Neuron (in vitro differentiated cells): ENCODE results near the gene TSN.

ENCODE experiments used
- H2AFZ ChIP-seq: one replicate; pipeline ENCODE4 v1.6.1; 2013; ENCODE audit warnings: low read depth, mild to moderate bottlenecking, inconsistent platforms, low read length, moderate library complexity
- H3K27me3 ChIP-seq: one replicate; pipeline ENCODE4 v1.6.1; 2013; ENCODE audit warnings: low read length; ENCODE audit not compliant: insufficient read depth
- H3K36me3 ChIP-seq: one replicate; pipeline ENCODE4 v1.6.1; 2013; ENCODE audit warnings: low read length; ENCODE audit not compliant: insufficient read depth
- H3K4me1 ChIP-seq: one replicate; pipeline ENCODE4 v1.6.1; 2013; ENCODE audit warnings: low read length; ENCODE audit not compliant: insufficient read depth
- H3K4me3 ChIP-seq: 2 replicates; pipeline ENCODE4 v1.5.1; 2013; ENCODE audit warnings: mild to moderate bottlenecking, low read length, moderate library complexity
- H3K9me3 ChIP-seq: one replicate; pipeline ENCODE4 v1.6.1; 2013; ENCODE audit warnings: low read length

TSN gene

GRCh38 chr2:121768143-121768755 lies 12.8 kb downstream of the TSN start:
- Histone ChIP-seq H3K4me3 (no peak overlapping the region), H3K9me3 (no peaks in the 10 kb centered on the region), H3K36me3 (peaks cover 52% of the 10 kb centered on the region), H3K4me1 (no peaks in the 10 kb centered on the region), H2AFZ (no peak overlapping the region), H3K27me3 (no peaks in the 10 kb centered on the region)

DNA sequence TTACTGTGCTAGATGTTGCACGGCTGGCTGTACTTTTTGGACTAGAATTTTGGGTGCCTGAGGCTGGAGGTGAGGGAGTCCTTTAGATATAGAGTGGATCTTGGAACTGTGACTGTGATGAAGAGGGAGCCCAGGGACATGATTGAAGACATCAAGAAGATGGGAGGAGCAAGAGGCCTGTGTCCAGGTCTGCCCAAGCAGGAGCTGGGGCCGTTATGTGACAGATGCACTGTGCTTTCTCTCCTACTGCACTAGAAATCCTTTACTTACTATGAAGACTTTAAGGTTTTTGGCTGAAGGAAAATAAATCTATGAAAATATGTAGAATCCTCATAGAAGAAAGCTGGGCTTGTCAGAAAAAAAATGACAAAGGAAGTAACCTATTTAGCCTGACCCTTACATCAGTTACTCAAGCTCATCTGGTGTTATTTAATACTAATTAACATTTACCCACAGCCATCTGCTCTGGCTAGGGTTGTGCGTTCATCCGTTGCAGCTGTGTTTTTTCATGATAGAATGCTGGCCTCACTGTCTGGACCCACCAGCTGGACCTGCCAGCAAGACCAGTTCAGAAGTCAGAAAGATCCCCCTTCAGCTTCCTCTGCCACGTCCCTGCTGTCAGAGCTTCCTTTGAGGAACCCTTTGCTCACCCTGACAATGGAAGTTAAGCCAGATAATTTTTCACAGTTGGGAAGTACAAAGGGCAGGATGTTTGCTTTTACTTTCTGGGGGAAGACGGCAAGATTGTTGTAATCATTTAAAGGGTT lies 16.7 kb downstream of the TSN start:
- H3K4me3 ChIP-seq, result no peak overlapping the region
- H3K4me1 ChIP-seq, result no peaks in the 10 kb centered on the region
- peaks cover 18% of the 10 kb centered on the region for H3K36me3 ChIP-seq

GRCh38 chr2:121774235-121774634 lies 18.8 kb downstream of the TSN start:
- H3K9me3 ChIP-seq, result no peaks in the 10 kb centered on the region
- H3K36me3 ChIP-seq, result peaks cover under 1% of the 10 kb centered on the region

More for the DNA sequence above, 16.7 kb downstream of the TSN start:
- H3K9me3 ChIP-seq, result no peaks in the 10 kb centered on the region
- H2AFZ ChIP-seq, result no peak overlapping the region
- H3K27me3 ChIP-seq, result no peaks in the 10 kb centered on the region

GRCh38 chr2:121776361-121776760 lies 20.9 kb downstream of the TSN start:
- Histone ChIP-seq H3K4me3 (no peak overlapping the region), H3K27me3 (no peaks in the 10 kb centered on the region), H3K36me3 (no peaks in the 10 kb centered on the region), H2AFZ (no peak overlapping the region), H3K9me3 (no peaks in the 10 kb centered on the region), H3K4me1 (no peaks in the 10 kb centered on the region)

More at GRCh38 chr2:121774235-121774634, 18.8 kb downstream of the TSN start:
- Histone ChIP-seq H3K4me1 (no peaks in the 10 kb centered on the region), H3K4me3 (no peak overlapping the region), H3K27me3 (no peaks in the 10 kb centered on the region), H2AFZ (no peak overlapping the region)

GRCh38 chr2:121776885-121777698 lies 21.6 kb downstream of the TSN start:
- Histone ChIP-seq H3K27me3 (no peaks in the 10 kb centered on the region), H2AFZ (no peak overlapping the region), H3K4me3 (no peak overlapping the region), H3K4me1 (no peaks in the 10 kb centered on the region), H3K9me3 (no peaks in the 10 kb centered on the region), H3K36me3 (no peaks in the 10 kb centered on the region)

GRCh38 chr2:121777699-121778058 lies 22.2 kb downstream of the TSN start:
- Histone ChIP-seq H3K4me3 (no peak overlapping the region), H3K27me3 (no peaks in the 10 kb centered on the region), H3K9me3 (no peaks in the 10 kb centered on the region), H2AFZ (no peak overlapping the region), H3K4me1 (no peaks in the 10 kb centered on the region), H3K36me3 (no peaks in the 10 kb centered on the region)

DNA sequence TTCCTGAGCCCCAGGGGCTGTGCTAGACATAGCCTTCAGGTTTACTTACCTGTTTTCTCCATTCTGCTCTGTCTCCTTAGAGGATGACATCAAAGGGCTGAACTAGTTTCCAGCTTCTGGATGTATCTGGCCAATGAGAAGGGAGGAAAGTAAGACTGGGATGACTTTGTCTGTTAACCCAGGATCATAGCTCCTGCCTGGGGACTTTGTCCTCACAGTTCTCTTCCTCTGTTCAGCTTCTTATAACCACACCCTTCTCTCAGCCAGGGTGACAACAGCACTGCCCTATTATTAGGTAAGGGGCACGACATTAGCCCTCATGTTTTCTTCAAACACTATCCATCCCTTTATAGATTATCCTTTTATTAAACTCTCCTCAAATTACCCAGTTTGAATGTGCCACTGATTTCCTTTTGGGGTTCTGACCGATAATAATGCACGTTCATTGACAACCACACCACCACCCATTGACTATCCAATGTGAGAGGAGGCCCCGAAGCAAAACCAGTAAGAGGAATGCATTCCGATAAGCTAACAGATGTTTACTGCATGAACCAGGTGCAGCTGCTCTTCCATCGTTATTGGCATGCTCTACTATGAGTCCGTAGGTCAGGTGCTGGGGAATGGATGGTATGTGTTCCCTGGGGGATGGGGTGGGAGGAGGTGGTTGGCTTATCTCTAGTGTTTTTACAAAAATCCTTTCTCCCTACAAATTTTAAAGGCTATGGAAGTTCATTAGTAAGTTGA lies 23.5 kb downstream of the TSN start:
- Histone ChIP-seq H2AFZ (no peak overlapping the region), H3K4me1 (no peaks in the 10 kb centered on the region), H3K4me3 (no peak overlapping the region), H3K27me3 (no peaks in the 10 kb centered on the region), H3K36me3 (no peaks in the 10 kb centered on the region), H3K9me3 (no peaks in the 10 kb centered on the region)

- no peaks in the 10 kb centered on the region for H3K36me3 ChIP-seq
- no peak overlapping the region for H3K4me3 ChIP-seq
- no peaks in the 10 kb centered on the region for H3K9me3 ChIP-seq
- no peaks in the 10 kb centered on the region for H3K4me1 ChIP-seq
- peaks cover 4% of the 10 kb centered on the region for H3K27me3 ChIP-seq
- no peak overlapping the region for H2AFZ ChIP-seq
These were observed 27.7 kb downstream of the TSN start for GRCh38 chr2:121783180-121783579.

GRCh38 chr2:121788685-121789084 lies 33.2 kb downstream of the TSN start:
- Histone ChIP-seq H3K4me3 (no peak overlapping the region), H3K27me3 (peaks cover 4% of the 10 kb centered on the region), H3K36me3 (no peaks in the 10 kb centered on the region), H3K4me1 (peaks cover 20% of the 10 kb centered on the region), H3K9me3 (peaks cover 2% of the 10 kb centered on the region), H2AFZ (no peak overlapping the region)

DNA sequence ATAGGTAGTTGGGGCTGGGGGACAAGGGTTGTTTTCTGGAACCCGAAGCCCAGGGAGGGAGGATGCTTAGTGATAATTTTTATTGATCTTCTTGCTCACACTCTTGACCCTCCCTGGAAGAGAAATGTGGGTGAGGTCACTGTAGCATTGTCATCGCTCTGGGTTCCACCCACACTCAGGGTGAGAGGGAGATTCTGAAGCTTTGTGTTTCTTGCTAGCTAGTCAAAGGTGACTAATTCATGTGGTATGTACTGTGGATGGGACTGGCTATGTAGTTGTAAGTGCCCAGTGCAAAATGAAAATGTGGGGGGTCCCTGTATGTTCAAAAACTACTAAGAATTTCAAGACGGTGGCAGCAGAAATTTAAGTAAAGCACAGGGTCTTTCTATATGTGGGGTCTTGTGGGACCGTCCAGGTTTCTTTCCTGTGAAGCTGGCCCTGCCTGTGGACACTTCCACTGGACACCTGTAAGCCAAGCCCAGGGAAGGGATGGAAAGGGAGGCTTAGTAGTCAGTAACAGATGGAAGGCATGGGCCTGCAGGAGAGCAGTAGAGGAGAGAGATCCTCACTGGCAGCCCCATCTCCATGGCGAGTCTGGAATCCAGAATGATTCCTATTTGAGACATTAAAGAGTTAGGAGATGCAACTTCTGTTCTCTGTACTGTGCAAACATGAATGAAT lies 35.0 kb downstream of the TSN start:
- Histone ChIP-seq H3K4me3 (no peak overlapping the region), H3K27me3 (peaks cover 4% of the 10 kb centered on the region), H3K36me3 (no peaks in the 10 kb centered on the region), H2AFZ (no peak overlapping the region), H3K9me3 (peaks cover 2% of the 10 kb centered on the region), H3K4me1 (peaks cover 20% of the 10 kb centered on the region)

- H3K36me3 ChIP-seq, result no peaks in the 10 kb centered on the region
- peaks cover 2% of the 10 kb centered on the region for H3K9me3 ChIP-seq
- H2AFZ ChIP-seq, result no peak overlapping the region
- H3K4me1 ChIP-seq, result peaks cover 20% of the 10 kb centered on the region
- no peaks in the 10 kb centered on the region for H3K27me3 ChIP-seq
- H3K4me3 ChIP-seq, result no peak overlapping the region
These were observed 35.8 kb downstream of the TSN start for GRCh38 chr2:121791290-121791689.

DNA sequence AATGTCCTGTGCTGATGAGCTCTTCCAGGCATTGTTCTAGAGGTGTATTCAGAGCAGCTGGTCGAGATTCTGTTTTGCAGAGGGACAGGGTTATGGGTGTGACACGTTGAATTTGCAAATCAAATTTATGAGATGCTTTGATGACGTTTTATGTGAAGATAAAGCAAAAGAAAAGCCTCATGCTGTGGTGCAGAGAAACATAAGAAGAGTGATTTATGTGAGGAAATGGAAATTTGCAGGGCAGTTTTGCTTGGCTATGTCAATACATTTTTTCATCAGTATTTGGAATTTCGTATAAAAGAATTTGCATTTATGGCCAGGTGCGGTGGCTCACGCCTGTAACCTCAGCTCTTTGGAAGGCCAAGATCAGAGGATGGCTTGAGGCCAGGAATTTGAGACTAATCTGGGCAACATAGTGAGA lies 36.4 kb downstream of the TSN start:
- Histone ChIP-seq H3K9me3 (peaks cover 2% of the 10 kb centered on the region), H3K4me3 (no peak overlapping the region), H2AFZ (no peak overlapping the region), H3K27me3 (no peaks in the 10 kb centered on the region), H3K36me3 (no peaks in the 10 kb centered on the region), H3K4me1 (peaks cover 20% of the 10 kb centered on the region)
